Germinal center (tissue), 1 donor: ENCODE results near the gene RTN4IP1.

Source experiments
- DNase-seq: peaks from one replicate; pipeline ENCODE4 v3.0.0; 2012; ENCODE audit warnings: mixed read lengths, low spot score

RTN4IP1 gene

GRCh38 chr6:106546691-106547414 lies 82.4 kb downstream of the RTN4IP1 start:
- DNase-seq = peak; percentile 26

- no peak for DNase-seq
Observed at GRCh38 chr6:106546261-106546690, 83.0 kb downstream of the RTN4IP1 start.

- DNase-seq = no peak
Observed at GRCh38 chr6:106540907-106541306, 88.4 kb downstream of the RTN4IP1 start.

GRCh38 chr6:106540432-106540831 lies 88.9 kb downstream of the RTN4IP1 start:
- DNase-seq = no peak

GRCh38 chr6:106539936-106540335 lies 89.4 kb downstream of the RTN4IP1 start:
- no peak for DNase-seq

GRCh38 chr6:106538145-106538544 lies 91.2 kb downstream of the RTN4IP1 start:
- no peak for DNase-seq

- no peak for DNase-seq
Observed at GRCh38 chr6:106537662-106538061, 91.6 kb downstream of the RTN4IP1 start.

- DNase-seq = no peak
Observed at GRCh38 chr6:106536851-106537250, 92.4 kb downstream of the RTN4IP1 start.

- DNase-seq = no peak
Observed at GRCh38 chr6:106536357-106536756, 92.9 kb downstream of the RTN4IP1 start.

GRCh38 chr6:106535012-106535411 lies 94.3 kb downstream of the RTN4IP1 start:
- DNase-seq = no peak

GRCh38 chr6:106534564-106534982 lies 94.7 kb downstream of the RTN4IP1 start:
- DNase-seq = no peak

GRCh38 chr6:106534004-106534403 lies 95.3 kb downstream of the RTN4IP1 start:
- no peak for DNase-seq

GRCh38 chr6:106533054-106533453 lies 96.2 kb downstream of the RTN4IP1 start:
- no peak for DNase-seq

GRCh38 chr6:106530502-106530901 lies 98.8 kb downstream of the RTN4IP1 start:
- DNase-seq = no peak

- DNase-seq = no peak
Observed at GRCh38 chr6:106530026-106530425, 99.3 kb downstream of the RTN4IP1 start.

- no peak for DNase-seq
Observed at GRCh38 chr6:106529438-106529837, 99.9 kb downstream of the RTN4IP1 start.

- DNase-seq = no peak
Observed at GRCh38 chr6:106528521-106528920, 100.8 kb downstream of the RTN4IP1 start.

- DNase-seq = no peak
Observed at GRCh38 chr6:106527979-106528378, 101.3 kb downstream of the RTN4IP1 start.

- DNase-seq = no peak
Observed at GRCh38 chr6:106527117-106527516, 102.2 kb downstream of the RTN4IP1 start.

- no peak for DNase-seq
Observed at GRCh38 chr6:106525882-106526275, 103.4 kb downstream of the RTN4IP1 start.

GRCh38 chr6:106525107-106525881 lies 104.0 kb downstream of the RTN4IP1 start:
- peak; percentile 70 for DNase-seq

GRCh38 chr6:106522562-106523250 lies 106.6 kb downstream of the RTN4IP1 start:
- no peak for DNase-seq
